Muscle of back (tissue), 11 donors: ENCODE data around the gene SPTBN2. TPM values are rescaled to one million over a fixed set of nuclear protein-coding genes. Genes with fewer than 3 reads are reported as not detected.
"Not testable (repeated sequence)": the region's sequence is repeated elsewhere in the genome, so short reads cannot be mapped to it uniquely, and the experiment has no call there.

Experiments used
- DNase-seq, 3 donors: peaks; one replicate each; pipeline versions ENCODE4 v3.0.0 to v3.0.0-alpha.2; 2013
- polyA plus RNA-seq, 10 donors: library from polyadenylated mRNA; unstranded; fragments of 120-200 nt; gene quantifications; one replicate each; pipeline ENCODE4 v1.2.1, GENCODE V29; 2013; ENCODE audit not compliant: insufficient read length in 10 of 10

Gene SPTBN2
- polyA plus RNA-seq, 10 donors = 6.4 to 23.2 (median 13.5) TPM

DNA sequence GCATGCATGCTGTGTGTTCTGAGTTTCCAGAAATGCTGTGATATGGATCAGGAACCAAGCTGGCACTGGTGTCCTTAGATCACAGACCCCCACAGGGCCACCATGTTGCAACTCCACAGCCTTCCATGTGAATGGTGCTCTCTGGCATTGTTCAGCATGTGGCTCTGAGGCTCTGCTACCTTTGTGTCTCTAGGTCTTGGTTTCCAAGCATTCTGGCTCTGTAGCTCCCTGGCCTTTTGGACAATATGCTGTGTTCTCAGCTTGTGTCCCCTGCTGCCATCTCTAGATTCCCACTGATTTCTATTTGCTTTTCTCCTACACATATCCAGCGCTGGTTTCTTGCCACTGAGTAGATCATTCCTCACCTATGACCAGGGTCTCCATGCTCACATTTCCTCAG lies 3.9 kb downstream of the SPTBN2 start:
- no peak for DNase-seq

DNA sequence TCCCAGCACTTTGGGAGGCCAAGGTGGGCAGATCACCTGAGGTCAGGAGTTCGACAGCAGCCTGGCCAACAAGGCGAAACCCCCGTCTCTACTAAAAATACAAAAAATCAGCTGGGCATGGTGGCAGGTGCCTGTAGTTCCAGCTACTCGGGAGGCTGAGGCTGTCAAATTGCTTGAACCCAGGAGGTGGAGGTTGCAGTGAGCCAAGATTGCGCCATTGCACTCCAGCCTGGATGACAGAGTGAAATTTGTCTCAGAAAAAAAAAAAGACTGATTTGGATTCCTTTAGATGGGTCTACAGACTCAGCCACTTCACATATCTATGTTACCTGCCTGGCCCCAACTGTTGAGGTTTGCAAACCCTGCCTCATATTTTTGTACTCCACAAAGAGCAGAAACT lies 4.8 kb downstream of the SPTBN2 start:
- DNase-seq = not testable (repeated sequence)

DNA sequence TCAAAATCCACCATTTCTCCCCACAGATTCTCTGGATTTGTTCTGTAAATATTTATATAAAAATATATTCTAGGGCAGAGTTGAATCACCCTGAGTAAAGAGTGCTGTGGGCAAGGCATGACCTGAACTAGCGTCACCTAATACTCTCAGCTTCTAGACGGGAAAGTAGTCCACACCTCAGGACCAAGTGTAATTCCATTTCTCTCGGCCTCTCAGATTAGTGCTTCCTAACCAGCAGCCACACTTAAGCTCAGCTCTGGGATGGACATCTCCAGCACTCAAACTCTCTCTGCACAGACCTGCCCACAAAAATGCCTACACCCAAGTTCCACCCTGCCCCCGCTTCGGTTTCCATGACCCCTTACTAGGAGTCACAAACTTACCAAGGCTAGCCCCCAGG lies 5.3 kb downstream of the SPTBN2 start:
- no peak for DNase-seq

DNA sequence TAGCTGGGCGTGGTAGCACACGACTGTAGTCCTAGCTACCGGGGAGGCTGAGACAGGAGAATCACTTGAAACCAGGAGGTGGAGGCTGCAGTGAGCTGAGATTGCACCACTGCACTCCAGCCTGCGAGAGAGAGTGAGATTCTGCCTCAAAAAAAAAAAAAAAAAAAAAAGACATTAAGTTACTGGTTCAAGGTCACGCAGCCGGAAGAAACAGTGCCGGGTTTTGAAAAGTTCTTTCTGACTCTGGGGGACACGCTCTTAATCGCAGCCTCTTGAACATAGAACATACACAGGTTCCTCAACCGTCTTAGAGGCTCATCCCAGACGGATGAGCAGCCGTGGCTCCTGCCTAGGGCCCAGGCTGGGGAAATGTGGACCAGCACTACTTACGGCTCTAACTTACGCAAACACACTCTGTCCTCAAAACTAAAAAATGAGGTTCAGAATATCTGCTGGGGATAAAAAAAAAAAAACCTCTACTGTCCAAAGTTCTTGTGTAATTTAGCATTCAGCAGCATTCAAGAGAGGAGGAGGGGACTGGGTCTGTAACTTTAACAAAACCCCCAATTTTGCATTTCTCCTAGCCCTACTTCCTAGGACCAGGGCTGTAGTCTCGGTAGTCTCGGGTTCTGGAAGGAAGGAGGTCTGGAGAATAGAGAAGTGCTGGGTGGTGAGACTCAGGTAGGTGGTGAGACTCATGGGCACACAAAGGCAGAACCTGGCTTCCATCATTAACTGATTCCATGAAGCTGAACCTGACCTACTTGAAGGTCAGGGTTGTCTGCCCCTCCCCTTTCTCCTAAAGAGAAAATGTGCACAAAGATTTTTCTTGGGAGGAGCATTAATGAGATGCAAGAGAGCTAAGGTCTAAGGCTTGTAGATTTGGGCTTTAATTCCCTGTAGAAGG lies 6.0 kb downstream of the SPTBN2 start:
- DNase-seq = no peak

DNA sequence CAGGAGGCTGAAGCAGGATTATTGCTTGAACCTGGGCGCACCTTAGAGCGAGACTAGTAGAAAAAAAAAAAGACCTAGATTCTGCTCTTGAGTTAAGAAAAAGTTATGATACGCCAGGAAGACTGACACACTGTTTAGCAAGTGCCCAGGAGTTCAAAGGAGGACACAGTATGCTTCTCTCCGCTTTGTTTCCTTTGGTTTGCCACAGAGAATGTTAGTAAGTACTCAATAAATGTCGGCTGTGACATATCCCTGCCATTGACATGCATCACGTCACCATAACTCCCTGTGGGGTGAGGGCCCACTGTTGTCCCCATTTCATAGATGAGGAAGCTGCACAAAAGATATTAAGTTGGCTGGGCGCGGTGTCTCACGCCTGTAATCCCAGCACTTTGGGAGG lies 7.1 kb downstream of the SPTBN2 start:
- no peak for DNase-seq

DNA sequence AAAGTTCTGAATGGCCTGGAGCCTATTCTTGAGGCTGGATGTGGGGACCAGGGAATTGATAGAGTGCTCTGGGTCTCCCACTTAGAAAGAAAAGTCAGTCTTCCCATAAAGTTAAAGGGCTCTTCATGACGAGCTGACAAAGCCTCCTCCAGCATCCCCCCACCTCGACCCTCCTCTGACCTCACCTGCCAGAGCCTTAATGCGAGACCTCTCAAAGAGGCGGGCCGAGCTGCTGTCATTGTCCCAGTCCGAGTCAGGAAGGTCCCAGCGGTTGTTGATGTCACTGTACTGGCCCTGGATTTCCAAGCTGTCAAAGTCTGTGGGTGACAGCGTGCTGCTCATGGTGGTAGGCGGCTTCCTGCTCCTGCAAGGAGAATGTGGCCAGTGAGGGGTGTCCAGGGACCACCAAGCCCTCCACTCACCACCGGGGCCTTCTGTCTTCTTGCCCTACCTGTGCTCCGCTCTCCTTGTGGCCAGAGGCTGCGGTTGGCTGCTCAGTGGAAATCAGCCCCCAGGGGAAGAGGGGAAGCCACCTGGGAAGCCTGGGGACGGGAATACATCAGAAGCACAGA lies 8.0 kb downstream of the SPTBN2 start:
- DNase-seq = no peak

DNA sequence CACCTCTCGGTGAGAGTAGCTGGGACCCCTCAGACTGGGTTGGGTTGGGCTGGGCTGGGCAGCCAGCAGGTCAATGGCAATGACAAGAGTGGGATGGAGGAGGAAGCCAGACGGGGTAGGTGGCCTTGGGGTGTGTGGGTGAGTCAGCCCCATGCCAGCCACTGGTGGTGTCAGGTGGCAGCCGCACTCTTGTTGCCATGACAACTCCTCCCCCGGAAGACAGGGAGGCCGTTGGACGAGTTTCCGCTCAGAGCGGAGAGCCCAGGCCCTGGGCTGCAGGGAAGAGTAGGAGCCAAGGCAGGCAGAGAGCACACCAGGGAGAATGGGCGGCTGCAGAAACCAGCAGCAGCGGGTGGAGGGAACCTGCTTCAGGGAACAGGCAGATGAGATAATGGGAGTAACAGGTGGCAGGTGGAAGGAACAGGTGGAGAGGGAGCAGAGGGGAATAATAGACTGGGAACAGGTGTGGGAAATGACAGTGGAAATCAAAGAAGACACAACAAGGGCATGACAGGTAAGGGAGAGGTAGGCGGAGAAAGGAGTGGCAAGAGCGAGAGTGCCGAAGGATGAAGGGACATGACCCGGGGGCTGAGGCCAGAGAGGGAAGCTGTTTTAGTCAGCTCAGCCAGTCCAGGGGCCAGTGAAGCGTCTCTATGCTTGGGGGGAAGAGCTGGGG lies 8.7 kb downstream of the SPTBN2 start:
- no peak for DNase-seq

DNA sequence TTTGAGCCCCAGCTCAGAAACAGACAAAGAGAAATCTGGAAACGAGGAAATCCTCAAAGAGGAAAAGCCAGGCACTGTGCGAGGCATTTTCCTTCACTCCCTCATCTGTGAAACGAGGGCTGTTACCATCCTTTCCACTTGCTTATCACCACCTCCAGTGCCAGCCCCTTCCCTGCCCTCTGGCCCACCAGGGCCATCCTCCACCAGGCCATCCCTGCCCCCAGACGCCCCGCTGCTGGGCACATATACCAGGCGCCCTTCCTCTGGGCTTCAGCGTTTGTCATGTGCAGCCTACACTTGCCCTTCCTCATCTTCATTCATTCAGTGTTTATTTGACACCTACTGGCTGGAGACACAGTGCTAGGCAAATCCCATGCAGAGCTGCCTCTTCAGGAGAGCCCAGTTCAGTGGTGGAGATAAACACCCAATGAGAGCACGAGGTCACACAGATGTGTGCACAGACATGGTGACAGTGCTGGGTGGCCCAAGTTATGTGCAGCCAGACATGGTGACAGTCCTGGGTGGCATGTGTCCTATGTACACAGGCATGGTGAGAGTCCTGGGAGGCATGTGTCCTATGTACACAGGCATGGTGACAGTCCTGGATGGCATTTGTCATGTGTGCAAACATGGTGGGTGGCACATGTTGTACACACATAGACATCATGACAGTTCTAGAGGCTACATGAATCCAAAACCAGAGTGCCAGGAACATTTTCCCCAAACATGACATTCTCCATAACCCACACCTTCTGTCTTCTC lies 9.7 kb downstream of the SPTBN2 start:
- DNase-seq = no peak

DNA sequence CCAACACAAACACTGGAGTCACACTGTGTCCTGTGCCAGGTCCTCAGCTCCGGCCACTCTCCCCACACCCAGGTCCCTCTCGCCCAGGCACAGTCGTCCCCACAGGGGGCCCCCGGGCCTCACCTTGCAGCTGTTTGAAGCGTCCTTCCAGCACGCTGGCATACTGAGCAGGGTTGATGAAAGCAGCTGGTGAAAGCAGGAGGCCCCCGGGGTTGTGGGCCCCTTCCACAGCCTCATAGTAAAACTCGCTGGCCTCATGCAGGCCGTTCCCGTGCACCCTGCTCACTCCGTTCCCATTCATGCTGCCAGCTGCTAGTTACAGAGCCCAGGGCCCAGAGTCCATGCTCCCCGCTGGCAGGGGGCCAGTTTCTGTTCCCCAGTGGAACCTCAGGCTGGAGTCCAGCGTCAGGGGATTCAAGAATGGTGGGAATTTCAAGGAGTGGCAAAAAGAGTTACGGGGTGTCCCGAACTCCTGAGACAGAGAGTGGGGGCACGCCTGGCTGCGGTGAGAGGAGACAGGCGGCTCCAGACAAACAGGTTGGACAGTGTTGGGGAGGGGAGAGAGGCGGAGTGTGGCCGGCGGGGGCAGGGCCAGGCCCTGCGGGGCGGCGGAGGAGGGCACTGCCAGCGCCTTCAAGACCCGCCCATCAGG lies 10.6 kb downstream of the SPTBN2 start:
- DNase-seq = peak in 2 of 3 donors; percentile 20 to 24

DNA sequence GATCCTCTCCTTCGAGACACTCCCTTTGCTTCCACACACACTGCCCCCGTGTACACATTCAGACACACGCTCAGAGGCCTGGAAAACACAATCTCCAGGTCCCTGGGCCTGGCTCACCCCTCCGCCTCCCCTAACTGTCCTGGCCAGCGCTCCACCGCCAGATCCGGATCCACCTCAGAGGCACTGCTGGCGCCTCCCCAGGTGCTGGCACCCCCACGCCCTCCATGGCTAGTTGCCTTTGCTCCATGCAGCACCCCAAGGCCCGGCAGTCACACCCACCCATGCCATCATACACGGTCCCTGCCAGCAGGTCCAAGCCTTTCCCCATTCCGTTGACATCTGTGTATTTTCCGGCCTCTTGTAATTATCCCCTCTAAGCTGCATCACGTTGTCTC lies 11.1 kb downstream of the SPTBN2 start:
- DNase-seq = no peak

DNA sequence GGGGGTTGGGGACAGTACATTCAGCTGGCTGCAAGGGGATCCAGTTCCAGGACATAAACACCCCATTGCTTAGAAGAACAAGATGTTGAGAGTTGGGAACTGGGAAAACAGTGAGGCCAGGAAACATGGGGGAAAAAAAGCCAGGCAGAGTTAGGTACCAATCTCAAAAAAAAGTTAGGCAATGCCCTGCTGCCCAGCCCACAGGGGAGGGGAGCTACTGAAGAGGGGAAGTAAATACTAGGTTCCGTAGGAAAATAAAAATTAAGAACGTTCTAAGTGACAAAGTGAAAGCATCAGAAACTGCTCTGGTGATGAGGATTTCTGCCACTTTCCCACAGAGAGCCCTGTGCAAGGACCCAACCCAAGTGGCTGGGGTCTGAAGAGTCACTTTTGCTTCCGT lies 12.0 kb downstream of the SPTBN2 start:
- DNase-seq = no peak

DNA sequence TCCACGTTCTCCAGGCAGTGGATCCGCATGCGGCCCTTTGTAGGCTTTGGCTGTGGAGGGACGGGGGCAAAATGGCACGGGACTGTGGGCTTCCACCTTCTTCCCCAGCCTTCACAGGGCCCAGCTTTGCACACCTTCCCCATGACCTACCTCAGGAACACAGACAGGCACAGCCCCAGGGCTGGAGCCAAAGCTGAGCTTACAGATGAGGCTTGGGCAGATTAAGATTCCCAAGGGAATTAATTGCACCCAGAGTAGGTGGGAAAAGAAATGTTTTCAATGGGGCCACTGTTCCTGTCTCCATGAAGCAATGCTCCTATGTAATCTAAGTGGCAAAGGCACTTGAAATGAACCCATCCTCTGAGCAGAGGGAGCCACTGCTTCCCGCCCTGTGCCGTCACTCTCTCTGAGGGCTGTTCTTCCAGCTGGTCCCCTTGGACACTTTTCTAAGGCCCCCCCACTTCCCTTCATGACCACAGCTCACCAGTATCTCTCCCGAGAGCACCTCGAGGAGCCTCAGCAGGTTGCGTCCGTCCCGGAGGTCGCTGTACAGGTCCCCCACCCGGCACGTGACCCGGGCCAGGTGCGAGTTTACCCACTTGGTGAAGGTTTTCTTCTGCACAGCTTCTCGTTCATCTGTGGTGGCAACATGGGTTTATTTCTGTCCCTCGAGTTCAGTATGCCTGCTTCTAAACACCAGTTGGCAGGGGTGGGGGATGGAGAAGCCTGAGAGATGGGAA lies 13.5 kb downstream of the SPTBN2 start:
- no peak for DNase-seq

DNA sequence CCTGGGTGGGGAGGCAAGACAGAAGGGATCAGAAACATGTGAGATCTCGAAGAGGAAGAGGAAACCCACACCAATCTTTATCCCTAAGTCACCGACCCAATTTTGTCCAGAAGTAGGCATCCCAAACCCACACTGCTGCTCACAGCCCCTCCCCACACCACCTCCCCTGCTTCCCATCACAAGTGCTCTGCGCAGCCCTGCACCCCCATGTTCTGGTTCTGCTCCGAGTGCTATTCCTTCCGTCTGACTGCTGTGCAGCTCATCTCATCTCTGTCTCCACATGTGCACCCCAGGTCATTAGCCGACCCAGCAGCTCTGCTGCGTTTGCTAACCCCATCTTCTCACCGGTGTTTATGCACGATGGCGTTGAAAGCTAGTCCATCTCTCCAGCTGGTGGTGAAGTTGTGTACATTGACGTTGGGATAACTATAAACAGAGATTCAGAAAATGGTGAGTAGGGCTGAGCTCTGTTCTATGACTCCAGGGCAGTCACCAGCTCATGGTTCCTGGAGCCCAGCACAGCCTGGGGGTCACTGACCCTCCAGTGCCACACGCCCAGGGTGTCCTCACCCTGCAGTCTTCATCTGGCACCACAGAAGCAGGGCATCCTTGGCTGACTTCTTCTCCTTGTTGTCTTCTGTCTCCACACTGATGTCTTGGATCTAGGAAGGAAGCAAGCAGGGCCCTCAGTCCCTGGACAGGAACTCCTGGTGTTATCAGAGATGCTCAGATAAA lies 15.1 kb downstream of the SPTBN2 start:
- DNase-seq = no peak

DNA sequence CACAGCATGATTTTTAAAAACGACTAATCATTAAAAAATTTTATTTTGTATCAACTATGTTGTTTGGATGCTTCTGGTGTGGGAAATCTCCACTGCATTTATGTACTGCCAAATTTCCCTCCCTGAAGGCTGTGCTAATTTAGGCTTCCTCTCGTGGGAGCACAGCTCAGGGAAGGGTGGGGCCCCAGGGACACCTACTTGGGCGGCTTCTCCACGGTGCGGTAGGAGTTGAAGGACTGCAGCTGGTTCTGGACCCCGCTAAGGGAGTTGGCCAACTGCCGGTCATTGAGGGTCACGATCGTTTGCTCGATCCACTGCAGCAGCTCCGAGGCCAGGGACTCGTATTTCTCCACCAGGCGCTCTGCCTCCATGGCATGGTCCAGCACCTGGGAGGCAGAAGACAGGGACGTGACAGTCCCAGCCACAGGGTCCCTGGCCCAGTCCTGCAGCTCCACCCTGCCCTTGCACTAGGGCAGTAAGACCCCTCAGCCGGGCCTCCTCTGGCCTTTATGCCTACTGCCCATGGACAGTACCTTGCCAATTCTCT lies 18.6 kb downstream of the SPTBN2 start:
- DNase-seq = no peak

DNA sequence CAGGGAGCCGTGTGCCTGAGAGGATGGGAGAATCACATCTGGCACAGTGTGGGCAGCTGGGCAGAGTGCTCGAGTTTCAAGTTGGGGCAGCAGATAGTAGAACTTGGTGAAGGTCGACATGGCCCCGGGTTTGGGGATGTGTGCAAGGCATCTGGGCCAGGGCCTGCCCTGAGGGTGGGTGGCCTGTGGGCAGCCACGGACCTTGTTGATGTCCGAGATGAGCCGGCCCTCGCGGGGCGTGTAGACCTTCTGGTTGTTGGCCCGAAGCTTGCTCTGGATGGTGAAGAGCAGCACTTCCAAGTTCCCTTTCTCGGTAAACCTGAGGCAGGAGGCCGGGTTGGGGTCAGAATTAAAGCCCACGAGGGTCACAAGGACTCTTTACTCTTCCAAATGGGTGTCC lies 20.3 kb downstream of the SPTBN2 start:
- no peak for DNase-seq

DNA sequence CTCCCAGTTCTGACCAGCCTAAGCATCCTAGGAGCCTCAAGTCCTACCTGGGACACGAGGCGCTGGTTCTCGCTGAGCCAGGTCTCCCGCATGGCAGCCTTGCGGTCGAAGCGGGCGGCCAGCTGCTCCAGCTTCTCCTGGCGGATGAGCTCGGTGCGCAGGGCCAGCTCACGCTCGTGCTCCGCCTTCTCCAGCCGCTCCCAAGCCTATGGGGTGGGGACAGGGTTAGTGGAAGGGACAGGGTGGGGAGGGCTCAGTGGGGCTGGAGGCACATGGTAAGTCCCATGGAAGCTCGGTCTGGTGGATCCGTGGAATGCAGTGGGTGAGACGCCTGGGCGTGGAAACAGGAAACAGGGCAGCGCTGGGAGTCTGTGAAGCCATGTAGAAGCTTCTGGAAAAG lies 20.9 kb downstream of the SPTBN2 start:
- DNase-seq = no peak

DNA sequence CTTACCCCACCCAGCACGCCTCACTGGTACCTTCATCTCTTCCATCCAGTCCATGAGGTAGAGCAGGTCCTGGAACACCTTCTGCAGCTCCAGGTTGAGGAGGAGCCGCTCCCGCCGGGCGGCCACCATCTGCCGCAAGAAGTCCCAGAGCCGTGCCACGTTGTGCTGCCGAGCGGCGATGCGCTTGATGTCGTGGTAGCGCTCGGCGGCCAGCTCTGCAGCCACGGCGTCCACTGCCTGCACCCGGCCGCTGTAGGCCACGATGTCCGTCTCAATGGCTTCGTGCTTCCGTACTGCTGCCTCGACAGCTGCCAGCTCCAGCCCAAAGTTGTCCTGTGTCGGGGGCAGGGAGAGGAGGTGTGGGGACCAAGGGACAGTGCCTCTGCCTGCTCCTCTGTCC lies 21.5 kb downstream of the SPTBN2 start:
- no peak for DNase-seq

DNA sequence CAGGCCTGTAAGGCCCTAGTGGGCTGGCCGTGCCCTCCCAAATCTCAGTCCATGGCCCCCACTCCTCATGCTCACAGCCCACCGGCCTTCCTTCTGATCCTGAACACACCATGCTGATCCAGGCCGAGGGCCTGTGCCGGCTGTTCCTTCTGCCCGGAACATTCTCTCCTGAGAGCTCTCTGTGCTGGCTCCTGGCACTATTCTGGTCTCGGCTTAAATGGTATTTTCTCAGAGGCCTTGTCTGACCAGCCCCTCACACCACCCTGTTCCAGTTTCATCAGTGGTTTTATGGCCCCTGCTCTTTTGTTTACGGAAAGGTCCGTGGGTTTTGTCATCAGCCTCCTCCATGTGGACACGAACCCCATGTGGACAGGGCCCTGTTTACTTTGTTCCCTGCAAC lies 22.0 kb downstream of the SPTBN2 start:
- no peak for DNase-seq

DNA sequence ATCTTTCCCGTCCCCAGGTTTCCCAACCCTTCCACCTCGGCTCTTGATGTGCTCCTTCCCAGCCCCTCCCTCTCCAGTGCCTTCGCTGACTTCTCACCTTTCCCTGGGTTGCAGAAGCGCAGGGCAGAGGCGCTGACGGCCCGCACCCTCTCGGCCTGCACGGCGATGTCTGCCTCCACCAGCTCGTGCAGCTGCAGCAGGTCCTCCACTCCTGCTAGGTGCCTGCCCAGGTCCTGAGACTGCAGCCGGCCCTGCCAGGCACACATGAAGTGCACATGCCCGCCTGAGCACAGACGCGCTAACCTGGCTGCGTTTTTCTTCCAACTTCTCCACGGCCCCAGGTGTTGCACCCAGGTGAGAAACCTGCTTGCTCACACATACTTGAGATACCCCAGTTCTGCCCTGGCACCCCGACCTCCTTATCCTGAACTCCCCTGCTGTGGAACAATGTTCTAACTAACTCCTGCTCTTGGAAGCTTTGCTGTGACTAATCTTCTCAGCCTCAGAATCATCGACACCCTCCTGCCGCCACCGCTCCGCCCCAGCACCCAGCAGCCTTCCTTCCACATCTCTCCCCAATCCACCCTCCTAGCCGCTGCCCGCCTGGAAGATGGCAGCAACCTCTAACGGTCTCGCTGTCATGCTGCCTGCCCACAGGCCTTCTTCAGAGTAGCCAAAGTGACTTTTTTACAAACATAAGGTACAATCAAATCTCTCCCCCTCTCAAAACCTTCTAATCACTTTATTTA lies 23.3 kb downstream of the SPTBN2 start:
- DNase-seq = no peak
